ENCODE measurements around the gene SNX25.

The SNX25 gene

DNA sequence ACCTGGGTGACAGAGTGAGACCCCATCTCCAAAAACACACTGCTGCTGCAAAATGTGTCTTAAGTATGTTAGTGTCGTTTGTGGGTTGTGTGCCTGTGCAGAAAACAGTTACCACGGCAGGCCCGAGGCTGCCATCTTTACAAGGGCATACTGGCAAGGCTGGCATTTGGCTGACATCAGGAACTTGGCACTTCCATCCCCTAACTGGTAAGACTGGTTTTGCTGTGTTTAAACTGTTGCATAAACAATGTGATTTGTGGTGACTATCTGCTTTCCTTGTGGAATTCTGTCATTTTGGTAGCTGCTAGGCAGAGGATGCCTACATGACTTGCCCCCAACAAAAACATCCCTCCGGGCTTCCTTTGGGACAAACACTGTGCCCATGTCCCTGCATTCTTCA lies 174.1 kb downstream of the SNX25 start:
- DNase-seq, result no peak

DNA sequence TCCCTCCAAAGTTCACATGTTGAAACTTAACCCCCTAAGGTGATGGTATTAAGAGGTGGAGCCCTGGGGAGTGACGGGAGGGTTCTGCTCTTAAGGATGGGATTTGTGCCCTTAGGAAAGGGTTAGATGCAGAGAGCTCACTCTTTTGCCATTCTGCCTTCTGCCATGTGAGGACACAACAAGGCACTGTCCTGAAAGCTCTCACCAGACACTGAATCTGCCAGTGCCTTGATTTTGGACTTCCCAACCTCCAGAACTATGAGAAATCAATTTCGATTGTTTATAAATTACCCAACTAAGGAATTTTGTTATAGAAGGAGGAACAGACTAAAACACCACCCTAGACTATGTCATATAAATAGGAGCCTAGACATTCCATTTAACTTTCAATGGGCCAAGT lies 174.7 kb downstream of the SNX25 start:
- no peak for DNase-seq

DNA sequence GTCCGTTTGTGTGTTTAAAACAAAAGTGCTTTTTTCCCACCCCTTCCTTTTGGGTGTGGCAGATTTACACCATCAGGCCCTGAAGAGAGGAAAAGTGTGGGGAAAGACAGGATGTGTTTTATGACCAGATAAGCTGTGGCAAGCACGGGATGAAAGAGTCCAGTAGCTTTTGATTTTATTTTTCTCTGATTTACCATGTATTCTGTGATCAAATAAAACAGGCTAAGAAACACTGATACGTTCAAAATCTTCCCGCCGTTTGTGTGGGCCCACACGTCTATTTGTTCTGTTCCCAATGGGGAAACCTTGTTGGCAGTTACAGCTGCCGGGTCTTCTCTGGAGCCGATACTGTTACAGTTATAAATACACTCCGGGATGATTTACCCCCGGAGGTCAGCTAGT lies 175.5 kb downstream of the SNX25 start:
- DNase-seq, result no peak

DNA sequence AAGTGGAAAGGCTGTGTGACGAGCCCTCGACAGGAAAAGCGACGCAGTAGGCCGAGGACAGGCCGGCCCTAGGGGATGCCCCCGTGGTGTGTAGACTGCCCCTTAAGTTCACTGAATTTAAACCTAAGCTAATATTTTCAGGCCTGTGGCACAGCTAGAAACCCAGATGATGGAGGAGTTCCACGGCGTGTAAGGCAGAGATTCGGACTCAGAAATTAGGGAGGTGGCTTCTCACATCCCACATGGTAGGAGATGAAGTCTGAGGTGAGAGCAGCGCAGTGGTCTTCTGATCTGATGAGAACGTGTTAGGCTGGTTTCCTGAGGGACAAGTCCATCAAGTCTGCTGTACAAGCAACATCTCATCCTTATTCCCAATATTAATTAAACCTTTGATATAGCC lies 178.6 kb downstream of the SNX25 start:
- no peak for DNase-seq

DNA sequence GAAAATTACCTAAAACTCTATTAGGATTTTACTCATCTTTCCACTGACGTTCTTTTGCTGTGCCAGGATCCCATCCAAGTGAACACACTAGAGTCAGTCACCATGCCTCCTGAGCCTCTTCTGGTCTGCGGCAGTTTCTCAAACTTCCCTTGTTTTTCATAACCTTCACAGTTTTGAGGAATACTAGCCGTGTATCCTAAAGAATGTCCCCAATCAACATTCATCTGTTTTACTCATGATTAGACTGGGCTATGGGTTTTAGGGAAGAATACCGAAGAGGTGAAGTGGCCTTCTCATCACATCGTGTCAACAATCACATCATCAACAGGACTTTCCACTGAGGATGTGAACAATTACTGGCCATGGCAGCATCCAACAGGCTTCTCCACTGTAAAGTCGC lies 181.5 kb downstream of the SNX25 start:
- no peak for DNase-seq

DNA sequence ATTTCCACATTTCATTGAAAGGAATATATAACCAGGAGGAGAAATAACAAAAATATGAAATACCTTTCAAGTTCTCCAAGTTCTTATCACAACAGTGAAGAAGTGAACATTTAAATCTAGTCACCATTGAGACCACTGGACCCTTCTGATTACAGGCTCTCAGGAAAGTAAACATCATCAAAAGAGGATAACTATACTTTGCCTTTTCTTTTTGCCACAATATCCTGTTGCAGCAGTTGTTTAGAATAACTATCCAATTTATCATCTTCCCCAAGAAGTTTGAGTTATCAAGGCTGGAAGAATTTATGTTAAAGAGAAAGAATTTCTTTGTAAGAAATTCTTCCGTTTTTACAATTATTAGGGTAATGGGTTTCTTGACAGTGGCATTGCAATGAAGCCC lies 182.8 kb downstream of the SNX25 start:
- no peak for DNase-seq

DNA sequence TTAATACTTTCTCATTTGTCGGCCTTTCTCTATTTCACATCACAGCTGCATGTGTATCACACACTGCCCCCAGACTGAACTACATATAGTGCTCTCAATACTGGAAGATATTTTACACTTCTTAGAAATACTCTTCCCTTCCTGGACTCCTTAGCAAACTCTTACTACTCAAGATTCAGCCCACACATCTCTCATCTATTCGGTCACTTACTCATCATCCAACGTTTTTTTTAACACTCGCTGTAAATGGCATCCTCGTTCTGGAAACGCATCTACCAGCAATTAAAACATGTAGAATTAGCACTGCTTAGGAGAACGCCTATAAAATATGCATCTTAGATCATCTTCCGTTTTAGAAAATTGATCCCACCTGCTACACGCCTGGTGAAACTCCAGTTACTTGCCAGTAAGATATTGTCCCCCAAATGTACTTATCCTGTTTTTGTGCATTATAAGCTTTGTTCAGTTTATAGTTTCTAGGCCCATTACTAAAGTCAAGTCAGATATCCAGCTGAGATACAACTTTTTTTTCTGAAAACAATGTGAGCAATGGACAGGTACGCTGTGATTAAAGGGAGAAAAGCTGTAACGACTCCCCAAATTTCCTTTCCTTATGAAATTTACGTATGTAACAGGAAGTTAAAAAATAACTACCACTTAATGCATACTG lies 185.3 kb downstream of the SNX25 start:
- DNase-seq, result no peak

DNA sequence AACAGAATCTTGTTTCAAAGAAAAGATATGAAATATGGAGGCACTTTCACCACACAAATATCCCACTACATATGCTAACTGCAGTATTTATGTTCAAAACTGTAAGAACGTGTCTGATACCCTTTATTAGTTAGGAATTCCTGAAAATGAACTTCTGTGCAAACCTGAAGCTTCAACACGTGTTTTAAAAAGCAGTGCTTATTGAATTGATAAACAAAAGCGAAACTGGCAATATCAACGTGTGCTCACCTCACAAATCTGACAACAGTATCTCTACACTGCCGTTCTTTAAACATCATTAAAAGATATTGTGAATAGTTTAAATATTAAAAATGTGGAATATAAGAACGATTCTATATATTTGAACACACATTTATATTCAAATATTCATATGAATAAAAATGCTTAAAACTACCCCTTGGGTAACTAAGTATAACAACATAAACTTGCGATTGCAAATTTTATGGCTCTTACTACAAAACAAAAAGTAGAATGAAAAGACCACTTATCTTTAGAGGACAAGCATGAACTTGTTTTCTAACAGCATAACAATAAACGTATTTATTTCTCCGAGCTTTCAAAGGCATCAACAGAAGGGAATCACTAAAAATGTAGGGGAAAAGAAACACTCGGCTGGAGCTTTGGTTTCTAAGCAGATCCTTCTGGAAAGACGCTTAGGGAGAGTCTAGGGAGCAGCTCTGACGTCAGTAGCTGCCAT lies 186.0 kb downstream of the SNX25 start, which contains the start of gene LRP2BP:
Gene LRP2BP (minus strand): TSS at position 687 of the 718 bp plus-strand sequence. CDS start 17,738 bp downstream, outside the sequence.
- DNase-seq, result peak; percentile 21

DNA sequence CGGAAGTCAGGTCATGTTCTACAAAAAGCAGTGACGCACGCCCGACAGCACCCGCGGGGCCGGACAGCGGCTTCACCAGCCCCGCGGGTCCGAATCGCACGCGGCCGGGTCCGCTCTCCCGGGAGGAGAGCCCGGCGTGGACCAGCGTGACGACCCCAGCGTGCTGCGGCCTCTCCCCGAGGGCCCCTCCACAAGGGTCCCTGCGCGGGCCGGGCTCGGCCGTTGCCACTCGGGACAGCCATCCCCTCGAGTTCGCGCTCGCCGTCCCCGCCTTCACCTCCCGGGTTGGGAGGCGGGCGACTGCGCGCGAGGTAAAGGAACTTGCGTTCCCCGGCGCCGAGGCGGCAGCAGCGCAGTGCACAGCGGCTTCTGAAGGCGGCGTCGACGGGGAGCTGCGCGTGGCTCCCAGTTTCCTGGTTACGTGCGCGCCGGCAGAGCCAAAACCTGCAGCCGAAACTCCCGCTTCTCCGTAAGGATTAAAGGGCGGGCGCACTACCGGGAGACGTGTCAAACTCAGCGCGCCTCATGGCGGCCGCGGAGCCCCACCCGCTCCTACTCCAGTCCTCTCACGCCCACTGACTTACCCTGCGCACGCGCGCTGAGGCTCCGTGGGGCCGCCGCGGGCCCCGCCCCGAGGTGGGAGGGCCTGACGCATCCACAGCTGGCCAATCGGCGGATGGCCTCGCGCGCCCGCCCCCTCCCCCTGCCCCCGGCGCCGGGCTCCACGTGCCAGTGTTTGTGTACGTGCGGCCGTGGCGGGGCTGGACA lies 186.7 kb downstream of the SNX25 start:
- DNase-seq, result peak; percentile 97

DNA sequence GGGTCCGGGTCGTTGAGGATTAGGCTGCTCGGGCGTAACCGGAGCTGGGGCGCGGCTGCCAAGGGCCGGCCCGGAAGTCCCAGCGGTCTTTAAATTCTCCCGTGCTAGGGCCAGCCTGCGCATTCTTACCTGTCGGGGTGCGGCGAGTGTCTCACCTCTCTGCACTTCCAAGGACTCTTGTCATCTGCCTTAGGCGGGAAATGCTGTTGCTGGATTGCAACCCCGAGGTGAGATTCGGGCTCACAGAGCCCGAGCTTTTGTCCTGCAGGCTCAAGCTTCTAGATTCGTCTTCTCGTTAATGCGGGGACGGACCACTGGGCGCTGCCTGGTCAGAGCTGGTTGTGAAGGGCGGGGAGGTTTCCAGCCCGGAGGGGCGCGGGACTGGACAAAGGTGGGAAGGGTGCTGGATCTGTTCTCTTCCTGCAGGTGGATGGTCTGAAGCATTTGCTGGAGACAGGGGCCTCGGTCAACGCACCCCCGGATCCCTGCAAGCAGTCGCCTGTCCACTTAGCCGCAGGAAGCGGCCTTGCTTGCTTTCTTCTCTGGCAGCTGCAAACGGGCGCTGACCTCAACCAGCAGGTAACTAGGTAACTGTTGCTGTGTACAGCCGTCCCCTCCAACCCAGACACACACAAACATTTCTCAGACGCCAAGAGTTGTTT lies 187.5 kb downstream of the SNX25 start, which contains the start of gene ANKRD37:
Gene ANKRD37 (plus strand): TSS at position 118 of the 662 bp plus-strand sequence. CDS start 83 bp downstream, at position 201.
- no peak for DNase-seq

DNA sequence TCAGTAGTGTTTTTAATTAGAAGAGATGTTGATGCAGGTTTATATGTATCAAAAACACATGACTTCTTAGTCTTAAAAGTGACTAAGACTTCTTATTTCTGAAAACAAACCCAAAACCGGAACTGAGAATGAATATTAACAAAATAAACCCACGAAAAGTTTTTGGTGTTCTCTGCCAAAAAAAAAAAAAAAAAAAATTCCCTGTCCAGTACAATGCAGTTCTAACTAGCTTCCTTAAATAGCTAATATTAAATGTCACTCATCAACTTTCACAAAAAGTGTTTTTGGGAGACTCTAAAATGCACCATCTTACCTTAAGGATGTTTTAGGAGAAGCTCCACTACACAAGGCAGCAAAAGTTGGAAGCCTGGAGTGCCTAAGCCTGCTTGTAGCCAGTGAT lies 189.2 kb downstream of the SNX25 start:
- no peak for DNase-seq

DNA sequence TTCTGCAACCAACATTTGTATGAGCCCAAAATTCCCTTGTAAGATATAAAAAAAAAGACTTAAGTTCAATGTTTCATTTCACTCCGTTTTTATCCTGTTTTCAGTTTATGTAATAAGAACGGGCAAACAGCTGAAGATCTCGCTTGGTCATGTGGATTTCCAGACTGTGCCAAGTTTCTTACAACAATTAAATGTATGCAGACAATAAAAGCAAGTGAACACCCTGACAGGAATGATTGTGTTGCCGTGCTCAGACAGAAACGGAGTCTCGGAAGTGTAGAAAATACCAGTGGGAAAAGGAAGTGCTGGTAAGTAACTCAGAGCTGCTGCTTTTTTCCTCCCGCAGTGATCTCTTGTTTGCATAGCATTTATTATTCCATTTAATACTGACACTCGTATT lies 190.1 kb downstream of the SNX25 start:
- DNase-seq, result no peak

DNA sequence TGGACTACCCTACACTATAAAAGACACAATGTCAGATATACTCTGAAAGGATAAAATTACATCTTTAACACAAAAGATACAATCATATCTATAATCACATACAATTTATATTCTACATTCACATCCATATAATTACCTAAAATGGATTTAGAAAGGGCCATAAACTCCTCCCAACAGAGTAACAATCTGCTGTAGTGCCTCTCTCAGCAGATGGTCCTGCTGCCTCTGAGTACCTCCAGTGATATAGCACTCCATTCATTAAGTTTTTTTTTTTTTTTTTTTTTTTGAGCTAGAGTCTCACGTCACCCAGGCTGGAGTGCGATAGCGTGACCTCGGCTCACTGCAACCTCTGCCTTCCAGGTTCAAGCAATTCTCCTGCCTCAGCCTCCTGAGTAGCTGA lies 194.6 kb downstream of the SNX25 start:
- DNase-seq, result no peak

DNA sequence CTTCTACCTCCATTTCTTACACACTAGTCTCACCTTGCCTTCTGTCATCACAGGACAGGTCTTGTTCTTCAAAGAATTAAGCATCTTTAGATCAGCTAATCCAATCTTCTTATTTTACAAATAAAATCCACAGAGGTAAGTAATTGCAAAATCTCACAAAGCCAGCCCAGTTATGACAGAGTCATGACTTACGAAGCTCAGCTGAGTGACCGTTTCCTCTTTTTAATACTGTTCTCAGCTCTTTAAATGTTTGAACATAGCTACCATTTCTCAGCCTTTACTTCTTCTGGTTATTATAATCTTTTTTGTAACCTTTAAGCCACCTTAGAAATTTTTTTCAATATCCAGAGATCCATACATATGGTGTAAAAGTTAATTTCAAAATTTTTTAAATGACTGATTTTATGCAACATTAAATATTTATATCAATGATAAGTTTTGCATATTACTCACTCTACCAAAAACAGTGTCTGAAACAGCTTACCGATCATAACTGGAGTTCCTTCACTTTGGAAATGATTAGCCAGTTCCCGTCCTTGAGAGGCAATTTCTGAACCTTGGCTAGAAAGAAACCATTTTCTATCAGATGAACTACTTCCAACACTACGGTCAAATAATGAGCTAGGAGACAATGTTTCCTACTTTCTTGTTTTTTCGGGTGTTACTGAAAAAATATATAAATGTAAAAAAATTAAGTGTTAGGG lies 196.1 kb downstream of the SNX25 start:
- no peak for DNase-seq

DNA sequence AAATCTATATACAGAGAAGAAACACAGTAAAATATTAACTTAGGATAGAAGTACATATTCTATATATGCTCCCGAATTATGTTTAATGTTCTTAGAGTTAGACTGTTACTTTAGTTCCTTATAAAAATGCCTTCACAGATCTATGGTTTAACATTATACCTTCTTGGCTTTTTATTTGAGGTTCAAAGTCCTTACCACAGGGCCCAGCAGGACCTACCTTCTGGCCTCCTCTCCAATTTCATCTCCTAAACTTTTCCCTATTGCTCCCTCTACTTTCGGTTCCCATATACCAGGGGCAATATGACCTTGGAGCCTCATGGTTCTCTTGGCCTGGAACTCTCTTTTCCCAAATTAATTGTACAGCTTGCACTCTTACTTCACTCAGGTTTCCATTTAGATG lies 199.0 kb downstream of the SNX25 start:
- no peak for DNase-seq

DNA sequence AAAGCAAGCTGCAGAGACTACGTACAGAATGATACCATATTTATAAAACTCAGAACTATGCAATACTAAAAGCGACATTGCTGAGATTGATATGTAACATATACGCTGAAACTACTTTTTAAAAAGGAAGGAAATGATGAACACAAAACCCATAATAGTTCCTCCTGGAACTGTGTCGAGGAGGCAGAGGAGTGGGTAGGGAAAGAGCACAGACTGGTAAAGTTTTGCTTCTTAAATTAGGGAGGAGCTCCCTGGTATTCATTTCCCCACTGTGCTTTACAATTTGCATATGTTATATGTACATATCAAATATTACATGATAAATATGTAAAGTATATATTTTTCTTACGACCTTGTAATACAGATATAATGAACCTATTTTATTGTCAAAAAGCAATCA lies 202.5 kb downstream of the SNX25 start:
- DNase-seq, result no peak

DNA sequence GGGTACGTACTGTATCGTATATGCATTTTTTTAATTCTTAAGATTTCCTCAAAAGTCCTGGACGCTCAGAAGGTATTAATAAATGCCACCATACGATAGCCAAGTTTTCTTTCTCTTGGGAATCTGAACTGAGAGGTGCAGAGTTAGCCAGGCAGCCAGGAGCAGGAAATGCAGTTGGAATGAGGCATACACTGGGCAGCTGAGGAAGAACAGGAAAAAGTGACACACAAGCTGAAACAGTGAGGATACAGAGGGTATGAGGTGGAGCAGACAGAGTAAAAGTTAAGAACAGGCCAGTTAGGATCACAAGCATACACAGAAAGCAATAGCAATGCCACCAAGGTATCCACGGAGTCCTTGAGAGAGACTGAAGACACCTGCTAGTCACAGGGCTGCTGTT lies 203.0 kb downstream of the SNX25 start:
- DNase-seq, result no peak

All from central memory CD4-positive, alpha-beta T cell (primary cell).